ENCODE results near the gene FERD3L.

FERD3L gene

DNA sequence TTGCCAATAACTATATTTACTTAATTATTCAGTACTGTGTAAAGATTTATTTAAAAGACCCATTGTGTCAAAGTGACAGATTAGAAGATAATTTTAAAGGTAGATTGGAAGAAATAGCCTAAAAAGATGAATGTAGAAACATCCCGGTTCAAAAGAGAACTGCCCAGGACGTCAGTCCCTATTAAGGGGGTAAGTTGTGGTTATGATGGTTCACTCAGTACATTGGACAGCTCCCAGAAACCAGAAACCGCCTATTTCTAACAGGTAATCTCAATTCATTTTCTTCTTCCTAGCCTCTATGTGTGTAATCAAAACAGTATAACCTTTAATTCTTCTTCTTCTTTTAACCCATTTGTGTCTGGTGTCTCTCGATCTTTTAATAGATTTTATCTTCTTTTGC is 1.5 kb upstream of the FERD3L start:
- no peak for DNase-seq (ENCODE audit: low read depth)
- H3K4me3 ChIP-seq (ENCODE audit: low read length) = no peak overlapping the region
- TF ChIP-seq, protein P1, sequence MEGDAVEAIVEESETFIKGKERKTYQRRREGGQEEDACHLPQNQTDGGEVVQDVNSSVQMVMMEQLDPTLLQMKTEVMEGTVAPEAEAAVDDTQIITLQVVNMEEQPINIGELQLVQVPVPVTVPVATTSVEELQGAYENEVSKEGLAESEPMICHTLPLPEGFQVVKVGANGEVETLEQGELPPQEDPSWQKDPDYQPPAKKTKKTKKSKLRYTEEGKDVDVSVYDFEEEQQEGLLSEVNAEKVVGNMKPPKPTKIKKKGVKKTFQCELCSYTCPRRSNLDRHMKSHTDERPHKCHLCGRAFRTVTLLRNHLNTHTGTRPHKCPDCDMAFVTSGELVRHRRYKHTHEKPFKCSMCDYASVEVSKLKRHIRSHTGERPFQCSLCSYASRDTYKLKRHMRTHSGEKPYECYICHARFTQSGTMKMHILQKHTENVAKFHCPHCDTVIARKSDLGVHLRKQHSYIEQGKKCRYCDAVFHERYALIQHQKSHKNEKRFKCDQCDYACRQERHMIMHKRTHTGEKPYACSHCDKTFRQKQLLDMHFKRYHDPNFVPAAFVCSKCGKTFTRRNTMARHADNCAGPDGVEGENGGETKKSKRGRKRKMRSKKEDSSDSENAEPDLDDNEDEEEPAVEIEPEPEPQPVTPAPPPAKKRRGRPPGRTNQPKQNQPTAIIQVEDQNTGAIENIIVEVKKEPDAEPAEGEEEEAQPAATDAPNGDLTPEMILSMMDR (conservative IDR thresholded peaks at IDR 0.05; ENCODE audit: low read length) = no peak

DNA sequence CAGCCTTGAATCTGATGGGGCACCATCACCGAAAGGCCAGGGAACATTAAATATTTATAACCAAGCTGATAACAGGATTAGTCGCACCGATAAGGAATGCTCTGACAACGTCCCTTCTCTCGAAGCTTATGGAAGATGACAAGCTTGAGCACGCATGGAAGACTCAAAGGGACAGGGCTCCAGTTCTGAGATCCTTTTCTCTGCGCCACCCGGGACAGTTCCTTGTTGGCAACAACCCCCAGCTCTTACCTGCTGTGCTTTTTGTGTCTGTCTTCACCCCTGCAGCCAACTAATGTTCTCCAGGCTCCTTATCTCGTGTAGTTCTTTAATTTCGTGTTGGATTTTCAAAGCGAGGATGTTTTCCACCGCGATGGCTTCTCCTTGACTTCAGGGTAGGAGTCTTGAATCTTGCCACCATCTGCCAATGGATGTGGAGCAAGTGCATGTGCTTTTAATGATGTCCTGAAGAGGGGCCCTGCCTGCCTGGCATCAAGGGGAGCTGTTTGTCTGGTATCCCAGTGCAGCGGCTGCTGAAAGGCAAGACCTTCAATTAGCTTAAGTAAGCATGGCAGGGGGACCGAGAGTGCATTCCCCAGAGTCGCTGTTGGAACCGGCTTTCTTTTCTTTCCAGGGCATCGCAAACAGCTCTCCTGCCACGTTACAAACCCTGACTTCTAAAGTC is 354 bp upstream of the FERD3L start:
- H3K4me3 ChIP-seq (ENCODE audit: low read length) = no peak overlapping the region
- no peak for DNase-seq (ENCODE audit: low read depth)
- TF ChIP-seq, protein P1 (conservative IDR thresholded peaks at IDR 0.05; ENCODE audit: low read length) = no peak

DNA sequence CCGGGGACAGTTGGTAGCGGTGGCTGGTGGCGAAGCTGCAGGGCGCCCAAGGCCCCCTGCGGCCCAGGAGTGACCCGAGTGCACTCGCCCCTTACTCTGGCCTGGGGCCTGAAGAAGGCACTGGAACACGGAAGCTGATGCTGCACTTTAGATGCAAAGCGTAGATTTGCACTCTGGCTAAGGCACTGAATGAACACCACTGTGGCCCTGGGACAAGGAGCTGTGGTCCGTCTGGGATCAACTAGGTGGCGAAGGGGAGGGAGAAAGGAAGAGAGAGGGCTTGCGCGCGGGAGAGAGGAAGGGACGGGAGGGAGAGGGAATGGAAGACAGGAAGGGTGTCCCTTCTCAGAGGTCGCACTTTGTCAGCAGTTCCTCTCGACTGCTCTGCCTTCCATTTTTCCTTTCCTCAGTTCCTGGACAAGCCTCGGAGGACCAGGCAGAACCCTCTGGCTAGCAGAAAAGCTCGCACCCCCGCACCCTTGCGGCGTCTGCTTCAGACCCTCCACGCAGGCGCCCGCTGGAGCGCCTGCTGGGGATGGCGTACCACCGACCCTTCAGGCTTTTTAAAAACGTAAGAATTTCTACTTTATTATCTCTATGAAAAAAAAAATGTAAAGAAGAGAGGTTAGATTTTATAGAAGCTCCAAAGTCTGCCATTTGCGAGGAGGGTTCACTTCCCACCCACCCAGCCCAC is 1.2 kb downstream of the FERD3L start:
- H3K4me3 ChIP-seq (ENCODE audit: low read length) = peak overlapping the region; percentile 33
- TF ChIP-seq, protein P1 (conservative IDR thresholded peaks at IDR 0.05; ENCODE audit: low read length) = no peak
- no peak for DNase-seq (ENCODE audit: low read depth)

DNA sequence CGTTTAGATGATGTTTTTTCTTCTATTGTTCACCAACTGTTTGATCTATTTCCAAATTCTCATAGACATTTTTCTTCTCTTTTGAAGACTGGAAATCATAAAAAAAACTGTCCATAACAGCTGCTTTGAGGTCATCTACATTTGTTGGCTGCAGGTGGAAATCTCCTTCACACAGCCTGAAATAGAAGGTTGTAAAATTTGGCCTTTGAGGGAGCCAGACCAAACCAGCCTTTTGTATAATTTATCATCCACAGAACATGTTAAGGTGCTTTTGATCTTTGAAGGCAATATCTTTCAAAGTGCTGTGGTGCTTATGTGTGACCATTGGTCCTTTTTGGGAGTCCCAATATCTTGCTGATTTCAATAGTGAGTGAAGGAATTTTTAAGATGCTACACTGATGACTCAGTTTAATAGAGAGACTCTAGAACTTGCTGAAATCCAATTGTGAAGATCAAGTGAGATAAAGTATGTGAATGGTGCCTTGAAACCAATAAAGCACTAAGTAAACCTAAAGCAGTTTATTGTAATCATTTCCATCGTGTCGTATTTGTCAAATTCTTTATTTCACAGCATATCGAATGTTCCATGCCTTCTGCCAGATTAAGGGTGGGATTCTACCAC is 5.4 kb downstream of the FERD3L start:
- TF ChIP-seq, protein P1 (conservative IDR thresholded peaks at IDR 0.05; ENCODE audit: low read length) = no peak
- no peak overlapping the region for H3K4me3 ChIP-seq (ENCODE audit: low read length)
- DNase-seq (ENCODE audit: low read depth) = peak; percentile 3

DNA sequence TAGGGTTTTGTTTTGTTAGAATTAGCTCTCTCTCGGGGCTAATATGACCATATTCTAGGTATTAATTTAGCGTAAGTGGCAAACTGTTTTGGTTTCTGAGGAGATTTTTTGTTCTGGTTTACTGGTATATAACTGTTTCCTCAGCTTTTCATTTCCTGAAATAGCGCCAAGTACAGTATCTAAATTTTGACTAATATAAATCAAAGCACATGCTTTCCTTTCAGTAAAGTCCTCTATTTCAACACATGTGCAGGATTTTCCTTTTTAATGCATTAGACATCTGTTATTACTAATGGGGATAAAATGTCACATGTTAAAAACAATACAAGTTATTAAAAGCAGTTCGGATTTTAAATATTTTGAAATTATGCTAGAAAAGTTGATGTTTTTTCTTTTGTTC is 11.3 kb downstream of the FERD3L start:
- TF ChIP-seq, protein P1 (conservative IDR thresholded peaks at IDR 0.05; ENCODE audit: low read length) = no peak
- DNase-seq (ENCODE audit: low read depth) = peak; percentile 64
- H3K4me3 ChIP-seq (ENCODE audit: low read length) = no peak overlapping the region

DNA sequence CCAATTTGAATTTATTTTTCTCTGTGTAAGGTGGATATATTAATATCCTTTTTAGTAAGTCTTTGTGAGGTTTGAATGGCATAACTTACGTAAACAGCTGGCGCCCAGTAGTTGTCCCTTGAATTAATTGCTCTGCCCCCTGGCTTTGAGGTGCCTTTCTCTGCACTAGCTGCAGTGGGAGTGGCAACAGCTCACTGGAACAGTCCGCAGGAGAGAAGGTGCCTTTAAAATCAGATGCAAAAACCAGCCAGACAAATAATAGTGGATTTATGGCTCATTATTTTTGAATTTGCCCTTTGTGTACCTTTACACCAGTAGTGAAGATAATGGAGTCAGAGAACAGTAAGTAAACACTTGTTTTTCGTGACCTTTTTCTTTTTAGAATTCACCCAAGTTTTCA is 11.8 kb downstream of the FERD3L start:
- no peak for DNase-seq (ENCODE audit: low read depth)
- H3K4me3 ChIP-seq (ENCODE audit: low read length) = no peak overlapping the region
- TF ChIP-seq, protein P1 (conservative IDR thresholded peaks at IDR 0.05; ENCODE audit: low read length) = no peak
